Testis (tissue), 2 donors: Measurements from ENCODE around the gene NOTCH1.

Experiments
- POLR2A ChIP-seq: fragments of 450-650 bp; IDR thresholded peaks from one replicate; pipeline ENCODE4 v1.6.1; 2017; ENCODE audit warnings: antibody characterized with exemption, mild to moderate bottlenecking, moderate library complexity
- TF ChIP-seq, protein P1 (sequence below), 3 experiments: fragments of 450-650 bp in 2 of 3; fragments of 200-600 bp in 1 of 3; sonication (generic) in 1 of 3; IDR thresholded peaks; one replicate each; pipeline ENCODE4 v1.5.1; 2016 to 2019; ENCODE audit warnings: antibody characterized with exemption in 3 of 3, mild to moderate bottlenecking in 2 of 3, moderate library complexity in 1 of 3

DNA sequence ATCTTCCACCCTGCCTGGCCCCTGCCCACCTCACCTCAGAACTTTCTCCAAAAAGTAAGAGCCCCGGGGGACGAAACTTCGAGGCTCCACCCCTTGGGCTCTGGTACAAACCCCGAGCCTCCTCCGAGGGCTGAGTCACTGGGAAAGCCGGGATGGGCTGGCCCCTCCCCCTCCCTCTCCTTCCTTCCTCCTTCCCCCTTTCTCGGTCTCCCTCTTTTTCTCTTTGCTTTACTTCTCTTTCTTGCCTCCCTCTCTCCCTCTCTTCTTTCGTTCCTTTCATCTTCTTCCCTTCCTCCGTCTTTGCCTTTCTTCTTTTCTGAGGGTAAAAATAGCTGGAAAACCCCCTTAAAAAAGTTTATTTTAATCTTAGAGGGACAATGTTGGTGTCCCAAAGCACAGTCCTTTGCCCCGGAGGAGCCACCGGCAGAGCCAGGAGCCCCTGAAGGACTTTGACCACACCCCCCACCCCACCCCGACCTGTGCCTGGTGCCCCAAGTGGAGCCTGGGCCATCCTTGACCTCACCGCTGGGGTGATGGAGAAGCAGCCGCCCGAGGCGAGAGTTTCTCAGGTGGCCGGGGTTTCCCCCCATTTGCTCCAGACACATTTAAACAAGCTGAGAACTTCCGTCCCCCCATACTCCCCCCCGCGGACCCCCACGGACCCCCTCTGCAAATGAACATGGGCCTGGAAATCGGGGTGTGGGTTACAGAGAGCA is 5.7 kb upstream of the NOTCH1 start:
- no peak for TF ChIP-seq POLR2A
- TF ChIP-seq, protein P1, sequence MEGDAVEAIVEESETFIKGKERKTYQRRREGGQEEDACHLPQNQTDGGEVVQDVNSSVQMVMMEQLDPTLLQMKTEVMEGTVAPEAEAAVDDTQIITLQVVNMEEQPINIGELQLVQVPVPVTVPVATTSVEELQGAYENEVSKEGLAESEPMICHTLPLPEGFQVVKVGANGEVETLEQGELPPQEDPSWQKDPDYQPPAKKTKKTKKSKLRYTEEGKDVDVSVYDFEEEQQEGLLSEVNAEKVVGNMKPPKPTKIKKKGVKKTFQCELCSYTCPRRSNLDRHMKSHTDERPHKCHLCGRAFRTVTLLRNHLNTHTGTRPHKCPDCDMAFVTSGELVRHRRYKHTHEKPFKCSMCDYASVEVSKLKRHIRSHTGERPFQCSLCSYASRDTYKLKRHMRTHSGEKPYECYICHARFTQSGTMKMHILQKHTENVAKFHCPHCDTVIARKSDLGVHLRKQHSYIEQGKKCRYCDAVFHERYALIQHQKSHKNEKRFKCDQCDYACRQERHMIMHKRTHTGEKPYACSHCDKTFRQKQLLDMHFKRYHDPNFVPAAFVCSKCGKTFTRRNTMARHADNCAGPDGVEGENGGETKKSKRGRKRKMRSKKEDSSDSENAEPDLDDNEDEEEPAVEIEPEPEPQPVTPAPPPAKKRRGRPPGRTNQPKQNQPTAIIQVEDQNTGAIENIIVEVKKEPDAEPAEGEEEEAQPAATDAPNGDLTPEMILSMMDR (IDR thresholded peaks at IDR 0.05): no peak
